ENCODE measurements around the gene WDR91.
A peak's percentile ranks its signal among the peaks of the same experiment; 100 is the strongest.
"Not testable (repeated sequence)": the region's sequence is repeated elsewhere in the genome, so short reads cannot be mapped to it uniquely, and the experiment has no call there.

The WDR91 gene

DNA sequence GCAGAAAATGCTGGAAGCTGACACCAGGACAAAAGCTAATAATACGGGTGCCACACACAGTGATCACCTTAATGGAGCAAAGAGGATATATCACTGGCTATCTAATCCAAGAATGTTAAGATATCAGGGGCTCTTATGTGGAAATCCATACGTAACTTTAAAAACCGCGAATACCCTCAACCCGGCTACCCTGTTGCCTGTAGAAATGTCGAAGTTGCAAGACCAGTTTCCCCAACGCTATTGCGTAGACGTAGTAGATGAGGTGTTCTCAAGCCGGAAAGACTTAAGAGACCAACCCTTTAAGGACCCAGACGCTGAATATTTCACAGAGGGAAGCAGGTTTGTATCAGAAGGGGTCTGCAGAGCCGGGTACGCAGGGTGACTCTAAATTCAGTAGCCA, 33.0 kb downstream of the WDR91 start:
- DNase-seq (ENCODE audit: low spot score), result no peak

DNA sequence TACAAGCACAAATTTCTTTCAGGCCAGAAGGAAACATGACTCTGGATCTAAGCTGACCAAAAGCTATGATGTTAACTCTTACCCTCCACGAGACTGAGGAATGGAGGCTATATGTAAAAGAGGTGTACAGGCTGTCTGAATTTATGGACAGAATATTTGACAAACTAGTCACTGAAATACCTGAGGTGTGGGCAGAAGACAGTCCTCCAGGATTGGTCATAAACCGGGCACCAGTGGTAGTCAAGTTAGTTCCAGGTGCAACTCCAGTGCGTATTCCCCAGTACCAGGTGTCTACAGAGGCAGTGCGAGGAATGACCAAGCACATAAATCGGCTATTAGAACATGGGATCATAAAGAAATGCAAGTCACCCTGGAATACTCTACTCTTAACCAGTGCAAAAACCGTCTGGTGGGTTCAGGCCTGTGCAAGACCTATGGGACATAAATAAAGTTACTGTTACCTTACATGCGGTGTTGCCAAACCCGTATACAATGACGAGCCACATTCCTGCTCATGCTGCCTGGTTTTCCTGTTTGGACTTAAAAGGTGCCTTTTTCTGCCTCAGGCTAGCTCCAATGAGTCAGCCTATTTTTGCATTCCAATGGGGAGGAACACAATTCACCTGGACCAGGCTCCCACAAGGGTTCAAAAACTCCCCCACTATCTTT, 34.2 kb downstream of the WDR91 start:
- DNase-seq (ENCODE audit: low spot score), result no peak

DNA sequence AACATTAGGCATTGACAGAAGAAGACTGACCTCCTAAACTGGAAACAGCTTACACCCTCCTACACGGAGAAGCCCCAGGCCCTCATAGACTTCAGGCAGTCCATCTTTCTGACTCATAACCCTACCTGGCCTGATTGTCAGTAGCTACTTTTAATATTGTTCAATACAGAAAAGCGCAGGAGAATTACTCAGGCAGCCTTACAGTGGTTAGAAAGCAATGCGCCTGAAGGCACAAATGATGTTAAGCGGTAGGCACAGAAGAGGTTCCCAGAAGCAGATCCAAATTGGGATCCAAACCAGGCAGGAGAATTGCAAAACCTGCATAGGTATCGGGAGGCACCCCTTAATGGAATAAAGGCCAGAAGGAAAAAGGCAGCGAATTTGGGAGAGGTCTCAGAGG, 35.4 kb downstream of the WDR91 start:
- no peak for DNase-seq (ENCODE audit: low spot score)

DNA sequence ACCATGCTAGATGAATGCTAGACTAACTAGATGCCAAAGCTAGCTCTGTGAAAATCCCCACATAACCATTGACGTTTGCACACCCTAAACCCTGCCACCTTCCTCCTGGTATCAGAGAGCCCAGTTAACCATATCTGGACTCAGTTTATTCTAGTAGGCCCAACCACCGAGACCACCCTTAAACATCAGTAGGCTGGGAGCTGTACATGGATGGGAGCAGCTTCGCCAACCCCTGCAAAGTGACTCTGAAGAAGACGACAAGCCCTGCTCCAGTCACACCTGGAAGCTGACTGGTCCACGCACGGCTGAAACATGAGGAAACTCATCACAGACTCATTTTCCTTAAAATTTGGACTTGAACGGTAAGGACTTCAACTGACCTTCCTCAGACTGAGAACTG, 36.4 kb downstream of the WDR91 start:
- DNase-seq (ENCODE audit: low spot score), result no peak

DNA sequence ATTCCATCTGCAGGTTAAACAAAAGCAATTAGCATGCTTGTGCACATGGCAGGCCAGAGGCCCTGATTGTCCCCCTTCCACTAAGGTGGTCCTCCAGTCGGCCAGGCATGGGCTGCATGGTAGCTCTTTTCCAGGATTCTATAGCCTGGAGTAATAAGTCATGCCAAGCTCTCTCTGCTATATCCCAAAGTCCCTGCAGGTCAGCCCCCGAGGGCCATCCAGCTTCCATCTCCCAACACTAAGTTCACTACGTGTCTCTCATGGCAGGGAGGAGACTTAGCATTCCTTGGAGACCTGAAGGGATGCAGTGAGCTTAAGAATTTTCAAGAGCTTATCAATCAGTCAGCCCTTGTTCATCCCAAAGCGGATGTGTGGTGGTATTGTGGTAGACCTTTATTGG, 37.4 kb downstream of the WDR91 start:
- not testable (repeated sequence) for DNase-seq (ENCODE audit: low spot score)

DNA sequence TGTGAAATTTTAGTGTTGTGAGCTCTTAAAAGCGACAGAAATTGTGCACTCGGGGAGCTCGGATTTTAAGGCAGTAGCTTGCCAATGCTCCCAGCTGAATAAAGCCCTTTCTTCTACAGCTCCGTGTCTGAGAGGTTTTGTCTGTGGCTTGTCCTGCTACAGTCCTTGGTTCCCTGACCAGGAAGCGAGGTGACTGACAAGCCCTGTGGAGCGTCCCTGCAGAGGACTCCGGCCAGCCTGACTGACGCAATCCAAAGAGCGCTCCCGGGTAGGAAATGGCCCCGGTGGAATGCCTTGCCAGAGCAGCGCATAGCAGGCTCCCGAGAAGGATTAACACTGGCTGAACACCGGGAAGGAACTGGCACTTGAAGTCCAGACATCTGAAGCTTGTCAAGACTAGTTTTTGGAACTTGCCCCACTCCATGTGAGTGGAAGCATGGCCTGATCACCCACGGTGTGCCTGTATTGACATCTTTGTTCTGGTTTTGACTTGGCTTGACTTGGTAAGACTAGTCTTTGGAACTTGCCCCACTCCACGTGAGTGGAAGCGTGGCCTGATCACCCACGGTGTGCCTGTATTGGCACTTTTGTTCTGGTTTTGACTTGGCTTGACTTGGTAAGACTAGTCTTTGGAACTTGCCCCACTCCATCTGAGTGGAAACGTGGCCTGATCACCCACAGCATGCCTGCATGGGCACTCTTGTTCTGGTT, 39.6 kb downstream of the WDR91 start:
- DNase-seq (ENCODE audit: low spot score), result not testable (repeated sequence)

DNA sequence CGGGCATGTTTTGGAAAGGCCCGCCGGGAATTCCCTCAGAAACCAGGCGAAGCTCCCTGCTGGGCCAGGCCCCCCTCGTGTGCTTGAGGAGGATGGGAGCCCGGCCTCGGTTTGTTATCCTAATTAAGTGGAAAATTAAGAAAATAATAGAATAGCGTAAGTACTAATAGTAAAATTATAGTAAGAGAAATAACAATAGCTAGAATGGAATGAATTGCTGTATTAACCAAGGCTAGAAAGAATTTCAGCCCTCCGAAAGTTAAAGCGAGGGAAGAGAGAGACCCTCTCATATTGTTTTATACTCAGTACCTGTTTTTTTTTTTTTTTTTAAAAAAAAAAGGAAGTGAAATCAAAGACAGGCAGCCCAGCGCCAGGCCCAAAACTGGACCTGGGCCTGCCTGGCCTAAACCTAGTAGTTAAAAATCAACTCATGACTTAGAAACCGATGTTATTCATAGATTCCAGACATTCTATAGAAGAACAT, 40.3 kb downstream of the WDR91 start:
- DNase-seq (ENCODE audit: low spot score), result not testable (repeated sequence)

DNA sequence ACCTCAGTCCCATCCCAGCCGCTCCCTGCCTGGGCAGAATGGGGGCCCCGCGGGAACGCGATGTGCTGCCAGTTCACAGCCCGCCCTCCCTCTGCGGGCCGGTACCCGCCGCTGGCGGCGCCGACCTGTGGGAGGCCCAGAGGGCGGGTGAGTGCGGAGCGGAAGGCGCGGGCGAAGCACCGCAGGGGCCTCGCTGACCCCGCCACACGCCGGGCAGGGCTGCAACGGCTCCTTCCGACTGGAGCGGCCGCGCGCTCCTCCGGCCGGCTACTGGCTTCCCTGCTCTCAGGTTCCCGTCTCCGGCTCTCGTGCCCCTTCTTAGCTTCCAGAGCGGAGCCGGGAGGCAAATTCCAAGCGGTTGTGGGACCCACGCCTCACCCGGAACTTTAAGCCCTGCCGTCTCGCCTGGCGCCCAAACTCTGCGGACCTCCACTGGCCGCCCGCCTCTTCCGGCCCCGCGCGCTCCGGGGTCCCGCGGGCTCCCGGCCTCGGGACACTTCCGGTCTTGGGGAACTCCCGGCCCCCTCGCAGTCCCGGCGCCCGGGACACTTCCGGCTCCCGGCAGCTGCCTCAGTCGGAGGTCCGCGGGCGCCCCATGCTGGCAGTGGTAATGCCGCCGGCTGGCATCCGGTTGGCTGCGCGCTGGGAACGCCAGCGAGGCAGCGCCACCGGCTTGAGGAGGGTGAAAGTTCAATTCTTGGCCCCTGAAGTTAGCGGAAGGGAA, 40.9 kb downstream of the WDR91 start, which contains the start of gene CYREN:
CYREN (minus strand) TSS at position 434 of the 724 bp plus-strand sequence. CDS start 1,785 bp downstream, outside the sequence.
- peak; percentile 99 for DNase-seq (ENCODE audit: low spot score)

DNA sequence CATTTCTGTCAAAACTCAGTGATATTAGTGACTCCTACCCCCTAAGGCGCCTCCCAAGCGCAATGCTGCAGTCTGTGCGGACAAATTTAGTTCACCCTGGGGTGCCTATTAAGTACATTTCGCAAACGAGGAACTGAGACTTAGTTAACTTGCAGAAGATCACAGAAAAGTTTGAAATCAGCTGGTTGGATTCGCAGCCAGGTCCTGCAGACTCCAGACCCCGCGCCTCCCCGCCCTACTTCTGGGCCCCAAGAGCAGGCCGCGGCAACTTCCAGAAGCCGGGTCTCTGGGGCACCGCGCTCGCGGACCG, 41.4 kb downstream of the WDR91 start:
- no peak for DNase-seq (ENCODE audit: low spot score)

DNA sequence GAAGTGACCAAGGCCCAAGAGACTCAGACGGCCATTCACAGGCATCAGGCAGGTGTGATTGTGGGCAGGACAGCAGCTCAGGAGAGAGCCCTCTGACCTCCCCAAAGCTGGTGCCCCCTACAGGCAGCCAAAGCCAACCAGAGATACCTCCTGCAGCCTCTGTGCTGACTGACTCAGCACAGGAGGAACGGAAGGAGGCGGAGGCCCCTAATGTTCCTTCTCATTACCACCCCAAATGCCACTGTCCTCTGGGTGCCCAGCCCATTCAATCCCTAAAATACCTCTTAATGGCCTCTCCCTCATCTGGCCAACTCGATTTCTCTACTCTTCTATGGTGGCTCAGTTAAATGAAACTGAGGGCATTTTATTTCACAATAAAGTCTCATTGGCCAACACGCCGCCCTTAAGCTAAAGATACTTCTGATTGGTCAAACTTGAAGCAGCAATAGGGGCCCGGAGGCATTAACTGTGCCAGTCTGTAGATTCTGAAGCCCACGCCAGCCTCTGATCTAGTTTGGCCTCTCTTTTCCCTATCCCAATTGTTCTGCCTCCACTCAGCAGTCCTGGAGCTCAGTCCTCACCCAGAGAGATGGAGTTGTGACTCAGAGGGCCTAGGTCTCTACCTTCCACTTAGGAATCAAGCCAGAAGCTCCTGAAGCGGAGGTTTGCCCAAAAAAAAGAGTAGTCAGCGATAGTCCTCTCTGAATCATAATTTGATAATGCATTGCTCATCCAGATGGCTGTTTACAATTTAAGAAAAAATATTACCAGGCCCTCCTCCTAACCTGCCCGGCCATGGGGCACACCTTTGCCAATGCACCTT, 42.0 kb downstream of the WDR91 start:
- DNase-seq (ENCODE audit: low spot score), result no peak

DNA sequence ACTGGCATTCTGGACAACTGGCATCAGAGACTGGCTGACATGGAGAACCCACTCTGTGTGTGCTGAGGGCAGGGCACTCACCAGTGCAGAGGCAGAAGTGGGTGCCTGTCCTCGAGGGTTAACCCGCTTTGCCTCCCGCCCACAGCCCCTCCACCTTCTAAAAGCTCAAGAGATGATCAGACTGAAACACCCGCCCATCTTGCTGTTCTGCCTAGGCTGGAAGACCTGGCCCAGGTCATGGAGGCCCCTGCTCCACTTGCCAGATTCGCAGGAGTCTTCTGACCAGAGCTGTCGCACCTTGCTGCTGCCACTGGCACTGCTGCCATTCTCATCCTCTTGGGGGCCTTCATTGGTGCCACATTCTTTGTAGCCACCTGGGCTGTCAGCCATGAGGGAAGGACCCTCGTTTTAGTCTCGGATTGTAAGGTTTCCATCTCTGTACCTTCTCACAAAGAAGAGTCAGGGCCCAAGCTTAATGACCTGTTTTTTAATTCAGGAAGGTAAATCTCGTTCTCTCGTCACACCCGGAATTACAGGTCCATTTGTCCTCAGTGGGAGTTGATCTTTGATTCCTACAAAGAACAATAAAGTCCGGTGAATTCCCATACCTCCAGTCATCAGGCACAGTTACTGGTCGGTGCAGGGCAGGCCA, 42.7 kb downstream of the WDR91 start:
- DNase-seq (ENCODE audit: low spot score), result no peak

DNA sequence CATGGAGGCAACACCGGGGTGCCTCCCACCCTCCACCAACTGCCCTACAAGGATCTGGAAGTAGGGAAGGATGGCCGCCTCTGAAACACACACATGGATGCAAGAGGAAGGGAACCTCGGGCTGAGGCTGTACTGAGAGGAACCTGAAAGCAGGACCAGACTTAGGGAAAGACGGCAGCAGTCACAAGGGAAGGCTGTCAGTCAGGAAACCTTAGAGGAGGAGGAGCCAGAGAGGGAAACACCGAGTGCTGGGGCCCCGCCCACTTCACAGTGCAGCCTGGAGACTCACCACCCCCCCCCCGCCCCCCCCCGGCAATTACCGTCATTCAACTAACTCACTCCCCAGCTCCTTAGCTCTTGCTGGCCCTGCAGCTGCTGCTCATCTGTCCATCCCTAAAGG, 43.3 kb downstream of the WDR91 start:
- DNase-seq (ENCODE audit: low spot score), result no peak

DNA sequence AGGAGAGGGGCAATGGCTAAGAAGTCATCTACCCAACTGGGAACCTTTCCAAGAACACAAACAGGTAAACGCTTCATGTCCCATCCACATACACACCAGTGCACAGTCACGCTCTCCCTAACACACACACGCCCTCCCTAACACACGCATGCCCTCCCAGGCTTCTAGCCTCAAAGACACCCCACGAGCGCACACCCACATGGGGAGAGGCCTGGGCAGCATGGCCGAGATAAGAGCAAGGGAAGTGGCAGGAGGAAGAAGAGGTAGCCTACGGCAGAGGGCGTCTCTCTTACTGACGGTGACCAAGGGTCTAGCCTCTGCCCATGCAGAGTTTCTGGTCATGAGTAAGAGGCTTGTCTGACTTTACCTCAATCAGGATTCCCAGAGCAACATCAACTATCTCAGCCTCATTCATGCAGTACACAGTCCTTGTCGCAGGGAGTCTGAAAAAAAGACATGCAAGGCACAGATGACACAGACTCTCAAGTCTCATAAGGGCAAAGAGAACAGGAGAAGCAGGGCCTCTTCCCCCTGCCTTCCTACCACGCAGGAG, 43.9 kb downstream of the WDR91 start:
- DNase-seq (ENCODE audit: low spot score), result no peak

DNA sequence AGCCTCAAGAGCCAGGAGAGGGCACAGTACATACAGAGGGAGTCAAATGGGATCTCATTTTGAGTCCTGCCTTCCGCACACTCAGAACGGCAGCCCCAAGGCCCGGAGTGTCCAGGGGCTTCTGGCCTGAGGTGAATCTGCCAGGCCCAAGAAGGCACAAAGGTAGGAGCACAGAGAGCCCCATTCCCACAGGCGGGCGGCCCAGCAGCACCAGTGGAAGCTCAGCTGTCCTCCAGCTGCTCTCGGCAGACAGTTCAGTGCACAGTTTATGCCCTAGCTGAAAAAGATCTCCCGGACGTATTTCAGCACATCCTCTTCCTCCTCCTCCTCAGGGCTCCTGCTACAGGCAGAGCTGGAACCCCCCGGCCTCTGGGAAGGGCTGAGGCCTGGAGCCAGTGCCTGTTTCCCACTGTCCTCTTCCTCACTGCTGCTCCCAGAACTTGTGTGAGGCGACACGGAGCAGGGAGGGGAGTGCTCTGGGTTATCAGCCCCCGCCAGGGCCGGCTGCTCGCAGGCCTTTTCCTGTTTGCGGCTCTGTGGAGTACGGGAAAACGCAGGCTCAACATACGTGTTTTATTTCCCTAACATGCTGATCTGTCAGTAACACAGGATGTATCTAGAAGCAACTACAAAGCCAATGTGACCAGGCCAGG, 44.9 kb downstream of the WDR91 start:
- no peak for DNase-seq (ENCODE audit: low spot score)

DNA sequence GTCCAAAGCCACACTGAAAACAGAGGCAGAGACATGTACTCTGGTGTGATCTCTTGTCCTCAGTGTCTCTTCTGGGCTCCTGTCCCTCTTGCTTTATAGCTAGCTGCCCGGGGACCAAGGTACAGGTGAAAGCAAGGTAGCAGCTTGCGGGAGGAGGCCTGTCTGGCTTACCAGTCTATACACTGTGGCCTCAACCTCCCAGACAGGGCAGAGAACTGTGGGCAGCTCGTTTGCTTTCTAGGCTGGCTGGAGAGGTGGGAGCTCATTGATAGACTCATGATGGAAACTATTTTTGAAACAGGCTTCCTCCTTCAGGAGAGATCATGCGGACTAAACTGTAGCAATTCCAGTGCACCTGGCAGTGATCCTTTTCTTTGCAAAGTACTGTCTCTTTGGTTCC, 45.5 kb downstream of the WDR91 start:
- no peak for DNase-seq (ENCODE audit: low spot score)

DNA sequence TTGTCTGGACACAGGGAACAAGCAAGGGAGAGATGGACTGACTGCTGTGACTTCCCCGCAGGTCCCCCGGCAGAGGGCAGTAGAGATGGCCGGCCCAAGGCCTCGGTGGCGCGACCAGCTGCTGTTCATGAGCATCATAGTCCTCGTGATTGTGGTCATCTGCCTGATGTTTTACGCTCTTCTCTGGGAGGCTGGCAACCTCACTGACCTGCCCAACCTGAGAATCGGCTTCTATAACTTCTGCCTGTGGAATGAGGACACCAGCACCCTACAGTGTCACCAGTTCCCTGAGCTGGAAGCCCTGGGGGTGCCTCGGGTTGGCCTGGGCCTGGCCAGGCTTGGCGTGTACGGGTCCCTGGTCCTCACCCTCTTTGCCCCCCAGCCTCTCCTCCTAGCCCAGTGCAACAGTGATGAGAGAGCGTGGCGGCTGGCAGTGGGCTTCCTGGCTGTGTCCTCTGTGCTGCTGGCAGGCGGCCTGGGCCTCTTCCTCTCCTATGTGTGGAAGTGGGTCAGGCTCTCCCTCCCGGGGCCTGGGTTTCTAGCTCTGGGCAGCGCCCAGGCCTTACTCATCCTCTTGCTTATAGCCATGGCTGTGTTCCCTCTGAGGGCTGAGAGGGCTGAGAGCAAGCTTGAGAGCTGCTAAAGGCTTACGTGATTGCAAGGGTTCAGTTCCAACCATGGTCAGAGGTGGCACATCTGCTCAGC, 46.8 kb downstream of the WDR91 start:
- no peak for DNase-seq (ENCODE audit: low spot score)

DNA sequence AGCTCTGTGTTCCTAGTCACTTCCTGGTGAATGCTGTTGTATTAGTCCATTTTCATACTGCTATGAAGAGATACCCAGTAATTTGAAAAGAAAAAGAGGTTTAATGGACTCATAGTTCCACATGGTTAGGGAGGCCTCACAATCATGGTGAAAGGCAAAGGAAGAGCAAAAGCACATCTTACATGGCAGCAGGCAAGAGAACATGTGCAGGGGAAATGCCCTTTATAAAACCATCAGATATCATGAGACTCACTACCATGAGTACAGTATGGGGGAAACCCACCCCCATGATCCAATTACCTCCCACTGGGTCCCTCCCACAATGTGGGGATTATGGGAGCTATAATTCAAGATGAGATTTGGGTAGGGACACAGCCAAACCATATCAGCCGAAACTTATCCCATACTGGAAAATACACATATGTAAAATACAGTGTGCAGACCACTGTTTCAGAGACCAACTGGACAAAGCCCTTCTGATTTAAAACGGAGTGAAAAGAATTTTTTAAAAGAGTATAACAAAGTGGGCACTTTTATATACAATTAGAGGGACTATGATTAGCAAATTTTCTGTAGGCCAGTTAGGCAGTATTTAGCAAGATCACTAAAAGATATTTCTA, 48.8 kb downstream of the WDR91 start:
- no peak for DNase-seq (ENCODE audit: low spot score)

DNA sequence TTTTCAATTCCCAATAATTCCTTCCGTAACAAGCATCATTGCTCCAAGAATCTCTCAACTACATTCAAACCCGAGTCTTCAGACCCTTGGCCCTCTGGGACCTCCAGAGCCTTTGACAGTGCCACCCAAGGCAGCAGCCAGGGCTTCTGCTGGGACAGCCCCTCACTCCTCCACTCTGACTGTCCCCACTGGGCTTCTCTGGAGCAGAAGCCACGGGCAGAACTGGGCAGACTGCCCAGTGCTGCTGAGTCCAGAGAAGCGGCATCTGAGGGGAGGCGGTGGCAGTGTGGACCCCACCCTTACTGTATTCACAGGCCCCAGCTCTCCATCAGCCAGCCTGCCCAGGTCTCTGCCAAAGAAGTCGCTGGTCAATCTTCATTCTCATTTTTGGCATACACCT, 49.7 kb downstream of the WDR91 start:
- no peak for DNase-seq (ENCODE audit: low spot score)

DNA sequence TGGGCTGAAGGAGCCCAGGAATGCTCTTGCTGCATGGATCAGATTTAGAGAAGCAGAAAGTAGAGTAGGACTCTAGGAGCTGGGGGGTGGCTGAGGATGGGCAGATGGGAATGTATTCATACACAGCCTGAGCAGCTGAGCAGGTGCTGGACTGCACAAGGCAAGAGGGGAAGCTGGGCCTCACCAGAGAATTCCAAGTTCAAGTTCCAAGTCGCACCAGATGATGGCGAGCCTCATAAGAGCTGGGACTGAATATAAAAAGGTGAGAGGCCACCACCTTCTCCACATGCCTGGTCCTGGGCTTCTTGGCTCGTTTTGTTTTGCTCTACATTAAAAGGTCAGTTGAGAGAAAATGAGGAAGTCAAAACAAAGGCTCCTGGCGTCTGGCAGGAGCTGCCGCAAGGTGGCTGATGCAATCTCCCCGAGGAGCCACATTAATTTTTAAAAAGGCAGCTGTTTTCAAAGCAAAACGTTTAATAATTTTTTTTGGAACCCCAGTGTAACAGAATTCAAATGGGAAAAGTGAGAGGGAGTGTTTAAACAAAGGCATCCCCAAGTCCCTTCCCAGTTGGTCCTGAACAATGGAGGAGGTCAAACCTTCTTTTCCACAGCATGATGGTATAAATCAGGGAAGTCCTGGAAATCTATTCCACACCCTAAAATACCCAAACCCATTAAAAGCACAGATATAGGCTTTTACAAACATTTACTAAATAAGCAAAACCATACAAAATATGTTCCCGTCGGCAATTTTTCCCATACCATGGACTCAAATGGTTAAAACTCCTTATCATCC, 50.3 kb downstream of the WDR91 start:
- no peak for DNase-seq (ENCODE audit: low spot score)
